Measurements from ENCODE around the gene SMIM35. TPM values are rescaled to one million over a fixed set of nuclear protein-coding genes. Genes with fewer than 3 reads are reported as not detected.

Gene SMIM35
- total and polyA plus RNA-seq, 2 donors (not counting 1 experiment from before 2014, with no cell fraction given): not detected

DNA sequence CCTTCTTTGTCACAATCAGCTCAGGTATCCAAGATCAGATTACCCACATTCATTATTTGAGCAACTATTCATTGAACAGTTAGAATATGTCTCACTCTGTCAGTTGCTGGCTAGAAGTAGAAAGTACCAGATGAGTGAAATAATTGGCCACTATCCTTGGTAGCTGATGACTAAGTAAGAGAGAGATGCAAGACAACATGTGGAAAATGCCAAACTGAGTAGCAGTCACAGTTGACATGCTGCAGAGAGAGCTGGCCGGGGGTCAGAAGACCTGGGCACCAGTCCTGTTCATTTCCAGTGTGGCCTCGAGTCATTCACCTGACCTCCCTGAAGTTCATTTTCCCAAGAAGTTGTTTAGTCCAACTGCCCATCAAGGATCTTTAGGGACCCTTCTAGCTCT lies 22.5 kb upstream of the SMIM35 start:
- Histone ChIP-seq H3K27me3 (ENCODE audit: control insufficient read depth, insufficient read depth, low read length) (no peaks in the 10 kb centered on the region), H3K4me2 (ENCODE audit: extremely low read depth, insufficient read depth, low read length) (no peak overlapping the region), H3K4me3 (replicated peaks in 1 of 4; ENCODE audit: control extremely low read depth in 1 of 4, insufficient read depth in 1 of 4, low read depth in 3 of 4, low read length in 4 of 4) (no peak overlapping the region), H3K79me2 (ENCODE audit: control insufficient read depth, insufficient read depth, low read length) (no peaks in the 10 kb centered on the region), H3K9ac (ENCODE audit: insufficient read depth, low read length) (no peak overlapping the region), H2AFZ (ENCODE audit: low read length) (no peak overlapping the region), H3K27ac (ENCODE audit: insufficient read depth, low read length) (no peak overlapping the region), H3K36me3 (ENCODE audit: control insufficient read depth, insufficient read depth, low read length) (no peaks in the 10 kb centered on the region), H4K20me1 (ENCODE audit: control insufficient read depth, extremely low read depth, insufficient read depth, low read length) (no peaks in the 10 kb centered on the region), H3K4me1 (ENCODE audit: control insufficient read depth, extremely low read depth, insufficient read depth, low read length) (no peaks in the 10 kb centered on the region), H3K9me3 (ENCODE audit: control insufficient read depth, insufficient read depth, low read depth, low read length) (no peaks in the 10 kb centered on the region)
- peak in 1 of 2 donors; percentile 36 for DNase-seq (ENCODE audit: low read depth in 2 of 2)
- TF ChIP-seq, protein P1, sequence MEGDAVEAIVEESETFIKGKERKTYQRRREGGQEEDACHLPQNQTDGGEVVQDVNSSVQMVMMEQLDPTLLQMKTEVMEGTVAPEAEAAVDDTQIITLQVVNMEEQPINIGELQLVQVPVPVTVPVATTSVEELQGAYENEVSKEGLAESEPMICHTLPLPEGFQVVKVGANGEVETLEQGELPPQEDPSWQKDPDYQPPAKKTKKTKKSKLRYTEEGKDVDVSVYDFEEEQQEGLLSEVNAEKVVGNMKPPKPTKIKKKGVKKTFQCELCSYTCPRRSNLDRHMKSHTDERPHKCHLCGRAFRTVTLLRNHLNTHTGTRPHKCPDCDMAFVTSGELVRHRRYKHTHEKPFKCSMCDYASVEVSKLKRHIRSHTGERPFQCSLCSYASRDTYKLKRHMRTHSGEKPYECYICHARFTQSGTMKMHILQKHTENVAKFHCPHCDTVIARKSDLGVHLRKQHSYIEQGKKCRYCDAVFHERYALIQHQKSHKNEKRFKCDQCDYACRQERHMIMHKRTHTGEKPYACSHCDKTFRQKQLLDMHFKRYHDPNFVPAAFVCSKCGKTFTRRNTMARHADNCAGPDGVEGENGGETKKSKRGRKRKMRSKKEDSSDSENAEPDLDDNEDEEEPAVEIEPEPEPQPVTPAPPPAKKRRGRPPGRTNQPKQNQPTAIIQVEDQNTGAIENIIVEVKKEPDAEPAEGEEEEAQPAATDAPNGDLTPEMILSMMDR (conservative IDR thresholded peaks at IDR 0.05 in 1 of 2, IDR thresholded peaks at IDR 0.05 in 1 of 2; ENCODE audit: low read depth in 1 of 2, low read length in 2 of 2): no peak
- TF ChIP-seq EZH2 (IDR thresholded peaks at IDR 0.05; ENCODE audit: low read length, missing control alignments): no peak

DNA sequence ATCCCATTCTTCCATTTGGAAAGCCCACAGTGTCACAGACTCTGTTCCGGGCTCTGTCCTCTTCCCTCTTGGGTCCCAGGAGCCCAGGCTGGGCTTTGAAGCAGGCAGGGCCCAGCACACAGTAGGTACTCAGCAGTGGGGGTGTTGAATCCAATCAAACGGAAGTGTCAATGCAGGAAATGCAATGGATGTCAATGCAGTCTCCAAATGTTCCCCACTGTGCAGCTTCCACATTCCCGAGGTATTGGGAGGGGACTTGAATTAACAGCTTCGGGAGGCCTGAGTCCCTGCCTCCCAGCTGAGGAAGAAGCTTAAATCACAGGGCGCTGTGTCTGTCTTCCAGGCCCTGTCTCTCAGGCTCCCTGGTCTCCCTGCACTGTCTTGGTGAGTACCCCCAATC lies 21.8 kb upstream of the SMIM35 start:
- no peak overlapping the region for H3K4me3 ChIP-seq (replicated peaks in 1 of 4; ENCODE audit: control extremely low read depth in 1 of 4, insufficient read depth in 1 of 4, low read depth in 3 of 4, low read length in 4 of 4)
- no peak for TF ChIP-seq EZH2 (IDR thresholded peaks at IDR 0.05; ENCODE audit: low read length, missing control alignments)
- TF ChIP-seq, protein P1 (conservative IDR thresholded peaks at IDR 0.05 in 1 of 2, IDR thresholded peaks at IDR 0.05 in 1 of 2; ENCODE audit: low read depth in 1 of 2, low read length in 2 of 2): no peak
- no peaks in the 10 kb centered on the region for H4K20me1 ChIP-seq (ENCODE audit: control insufficient read depth, extremely low read depth, insufficient read depth, low read length)
- no peak for DNase-seq (ENCODE audit: low read depth in 2 of 2)
- H3K4me1 ChIP-seq (ENCODE audit: control insufficient read depth, extremely low read depth, insufficient read depth, low read length): no peaks in the 10 kb centered on the region
- no peaks in the 10 kb centered on the region for H3K36me3 ChIP-seq (ENCODE audit: control insufficient read depth, insufficient read depth, low read length)
- H3K9me3 ChIP-seq (ENCODE audit: control insufficient read depth, insufficient read depth, low read depth, low read length): no peaks in the 10 kb centered on the region
- no peak overlapping the region for H3K4me2 ChIP-seq (ENCODE audit: extremely low read depth, insufficient read depth, low read length)
- H3K27me3 ChIP-seq (ENCODE audit: control insufficient read depth, insufficient read depth, low read length): no peaks in the 10 kb centered on the region
- H3K79me2 ChIP-seq (ENCODE audit: control insufficient read depth, insufficient read depth, low read length): no peaks in the 10 kb centered on the region
- no peak overlapping the region for H3K27ac ChIP-seq (ENCODE audit: insufficient read depth, low read length)
- no peak overlapping the region for H2AFZ ChIP-seq (ENCODE audit: low read length)
- no peak overlapping the region for H3K9ac ChIP-seq (ENCODE audit: insufficient read depth, low read length)

DNA sequence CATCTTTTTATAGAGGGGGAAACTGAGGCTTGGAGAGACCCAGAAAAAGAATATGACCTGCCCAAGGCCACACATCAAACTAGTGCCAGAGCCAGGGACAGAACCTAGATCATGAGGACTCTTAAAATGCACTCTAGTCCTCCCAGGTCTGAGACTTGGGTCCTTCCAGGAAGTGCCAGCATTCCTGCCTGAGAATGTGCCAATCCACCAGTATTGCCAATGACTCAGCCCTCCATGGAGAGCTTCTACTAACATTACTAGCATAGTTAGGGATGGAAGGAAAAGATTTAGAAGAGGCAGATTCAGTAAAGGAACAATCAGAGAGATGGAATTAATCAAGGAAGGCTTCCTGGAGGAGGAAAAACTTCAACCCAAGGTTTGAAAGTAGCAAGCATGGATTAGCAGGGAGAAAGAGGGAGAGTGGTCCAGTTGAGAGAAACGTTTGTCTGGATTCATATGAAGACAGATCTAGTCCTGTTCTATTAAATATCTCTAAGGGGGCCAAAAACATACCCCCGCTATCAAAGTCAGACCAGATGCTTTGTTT lies 20.1 kb upstream of the SMIM35 start:
- Histone ChIP-seq H3K36me3 (ENCODE audit: control insufficient read depth, insufficient read depth, low read length) (no peaks in the 10 kb centered on the region), H3K9ac (ENCODE audit: insufficient read depth, low read length) (no peak overlapping the region), H3K4me1 (ENCODE audit: control insufficient read depth, extremely low read depth, insufficient read depth, low read length) (no peaks in the 10 kb centered on the region), H3K9me3 (ENCODE audit: control insufficient read depth, insufficient read depth, low read depth, low read length) (no peaks in the 10 kb centered on the region), H3K79me2 (ENCODE audit: control insufficient read depth, insufficient read depth, low read length) (no peaks in the 10 kb centered on the region), H3K4me3 (replicated peaks in 1 of 4; ENCODE audit: control extremely low read depth in 1 of 4, insufficient read depth in 1 of 4, low read depth in 3 of 4, low read length in 4 of 4) (no peak overlapping the region), H3K27me3 (ENCODE audit: control insufficient read depth, insufficient read depth, low read length) (no peaks in the 10 kb centered on the region), H3K27ac (ENCODE audit: insufficient read depth, low read length) (no peak overlapping the region), H2AFZ (ENCODE audit: low read length) (no peak overlapping the region), H4K20me1 (ENCODE audit: control insufficient read depth, extremely low read depth, insufficient read depth, low read length) (no peaks in the 10 kb centered on the region), H3K4me2 (ENCODE audit: extremely low read depth, insufficient read depth, low read length) (no peak overlapping the region)
- no peak for TF ChIP-seq EZH2 (IDR thresholded peaks at IDR 0.05; ENCODE audit: low read length, missing control alignments)
- TF ChIP-seq, protein P1 (conservative IDR thresholded peaks at IDR 0.05 in 1 of 2, IDR thresholded peaks at IDR 0.05 in 1 of 2; ENCODE audit: low read depth in 1 of 2, low read length in 2 of 2): no peak
- peak in 1 of 2 donors; percentile 17 for DNase-seq (ENCODE audit: low read depth in 2 of 2)
